Astrocyte (in vitro differentiated cells and primary cell): ENCODE data around the gene MARK2. TPM values are rescaled to one million over a fixed set of nuclear protein-coding genes. Genes with fewer than 3 reads are reported as not detected.

Experiments used
- DNase-seq: peaks from one replicate; pipeline ENCODE4 v3.0.0-alpha.2; 2010; ENCODE audit warnings: low read depth
- FAIRE-seq: peaks from 2 replicates; lab custom pipeline; 2011; peaks lifted over from hg19 to GRCh38; lab: Jason Lieb, UNC
- H2AFZ ChIP-seq: 2 replicates; pipeline ENCODE4 v1.6.0; 2012; ENCODE audit warnings: low read depth, low read length, inconsistent platforms
- H3K27ac ChIP-seq: 2 replicates; pipeline ENCODE4 v1.5.1; 2011; ENCODE audit warnings: low read depth, low read length, inconsistent platforms
- H3K27me3 ChIP-seq: 2 replicates; pipeline ENCODE4 v1.6.0; 2011; ENCODE audit warnings: low read length, inconsistent platforms; ENCODE audit not compliant: insufficient read depth
- H3K36me3 ChIP-seq: 2 replicates; pipeline ENCODE4 v1.5.1; 2011; ENCODE audit warnings: low read length, inconsistent platforms; ENCODE audit not compliant: insufficient read depth
- H3K4me1 ChIP-seq: 2 replicates; pipeline ENCODE4 v1.5.1; 2011; ENCODE audit warnings: low read length, inconsistent platforms; ENCODE audit not compliant: insufficient read depth
- H3K4me2 ChIP-seq: 2 replicates; pipeline ENCODE4 v1.6.0; 2012; ENCODE audit warnings: low read length, inconsistent platforms
- H3K4me3 ChIP-seq: 2 replicates; pipeline ENCODE4 v1.5.1; 2011; ENCODE audit warnings: low read depth, mild to moderate bottlenecking, low read length, inconsistent platforms; ENCODE audit not compliant: insufficient read depth
- H3K79me2 ChIP-seq: 2 replicates; pipeline ENCODE4 v1.6.0; 2012; ENCODE audit warnings: mild to moderate bottlenecking, low read length, inconsistent platforms; ENCODE audit not compliant: insufficient read depth
- H3K9ac ChIP-seq: 2 replicates; pipeline ENCODE4 v1.6.0; 2012; ENCODE audit warnings: mild to moderate bottlenecking, low read length, inconsistent platforms
- H3K9me3 ChIP-seq: 2 replicates; pipeline ENCODE4 v1.5.1; 2012; ENCODE audit warnings: low read depth, mild to moderate bottlenecking, low read length, inconsistent platforms; ENCODE audit not compliant: insufficient read depth
- H4K20me1 ChIP-seq: 2 replicates; pipeline ENCODE4 v1.6.0; 2012; ENCODE audit warnings: low read length, inconsistent platforms; ENCODE audit not compliant: insufficient read depth
- H3K27ac Mint-ChIP-seq: one replicate; pipeline ENCODE4 v1.8.0; 2021; ENCODE audit warnings: mild to moderate bottlenecking, mixed read lengths; ENCODE audit not compliant: unreplicated experiment
- H3K27me3 Mint-ChIP-seq: one replicate; pipeline ENCODE4 v1.8.0; 2021; ENCODE audit warnings: low read depth, mixed read lengths; ENCODE audit not compliant: unreplicated experiment
- H3K36me3 Mint-ChIP-seq: one replicate; pipeline ENCODE4 v1.8.0; 2021; ENCODE audit warnings: low read depth, mixed read lengths; ENCODE audit not compliant: unreplicated experiment
- H3K4me1 Mint-ChIP-seq: one replicate; pipeline ENCODE4 v1.8.0; 2021; ENCODE audit warnings: low read depth, mixed read lengths; ENCODE audit not compliant: unreplicated experiment
- H3K4me3 Mint-ChIP-seq: one replicate; pipeline ENCODE4 v1.8.0; 2021; ENCODE audit warnings: mild to moderate bottlenecking, moderate library complexity, mixed read lengths; ENCODE audit not compliant: unreplicated experiment
- H3K9me3 Mint-ChIP-seq: one replicate; pipeline ENCODE4 v1.8.0; 2021; ENCODE audit warnings: mild to moderate bottlenecking, mixed read lengths; ENCODE audit not compliant: unreplicated experiment
- EZH2 ChIP-seq: IDR thresholded peaks from 2 replicates; pipeline ENCODE4 v1.6.1; 2012; ENCODE audit warnings: mild to moderate bottlenecking, low read length, inconsistent platforms; ENCODE audit not compliant: insufficient read depth
- total RNA-seq: library from RNA; stranded (reverse); gene quantifications from 2 replicates; pipeline ENCODE4 v1.2.1, GENCODE V29; 2021
- TF ChIP-seq, protein P1 (sequence below): IDR thresholded peaks from 2 replicates; pipeline ENCODE4 v1.5.1; 2011; ENCODE audit warnings: low read depth, mild to moderate bottlenecking, inconsistent platforms, low read length, moderate library complexity; ENCODE audit not compliant: insufficient read depth

MARK2 gene
- total RNA-seq, 1 donor from 2014 or later = 38.1 TPM

DNA sequence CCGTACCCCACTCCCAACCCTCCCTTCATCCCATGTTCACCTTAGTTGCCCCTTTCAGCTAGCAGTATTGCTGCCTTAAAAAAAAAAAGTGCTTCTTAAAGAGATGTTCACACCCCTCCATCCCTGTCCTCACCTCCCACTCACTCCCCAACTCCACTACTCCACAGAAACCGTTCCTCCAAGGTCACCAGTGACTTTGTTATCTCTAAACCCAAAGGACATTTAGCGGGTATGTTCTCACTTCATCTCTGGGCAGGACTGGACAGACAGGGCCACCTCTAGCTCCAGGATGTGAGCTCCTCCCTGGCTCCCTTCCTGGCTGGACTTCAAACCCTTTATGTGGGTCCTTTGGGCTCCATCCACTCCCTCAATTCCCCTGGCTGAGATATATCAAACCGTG, 84.4 kb downstream of the MARK2 start:
- Histone ChIP-seq H2AFZ (no peak overlapping the region), H3K4me2 (no peak overlapping the region), H3K4me3 (no peak overlapping the region), H3K36me3 (no peaks in the 10 kb centered on the region), H4K20me1 (no peaks in the 10 kb centered on the region), H3K27me3 (peaks cover 5% of the 10 kb centered on the region), H3K4me1 (peaks cover 14% of the 10 kb centered on the region), H3K9ac (no peak overlapping the region), H3K27ac (no peak overlapping the region), H3K9me3 (no peaks in the 10 kb centered on the region), H3K79me2 (no peaks in the 10 kb centered on the region)
- H3K9me3 Mint-ChIP-seq = no peaks in the 10 kb centered on the region
- H3K27me3 Mint-ChIP-seq = peaks cover 36% of the 10 kb centered on the region
- peaks cover 5% of the 10 kb centered on the region for H3K4me1 Mint-ChIP-seq
- TF ChIP-seq, protein P1, sequence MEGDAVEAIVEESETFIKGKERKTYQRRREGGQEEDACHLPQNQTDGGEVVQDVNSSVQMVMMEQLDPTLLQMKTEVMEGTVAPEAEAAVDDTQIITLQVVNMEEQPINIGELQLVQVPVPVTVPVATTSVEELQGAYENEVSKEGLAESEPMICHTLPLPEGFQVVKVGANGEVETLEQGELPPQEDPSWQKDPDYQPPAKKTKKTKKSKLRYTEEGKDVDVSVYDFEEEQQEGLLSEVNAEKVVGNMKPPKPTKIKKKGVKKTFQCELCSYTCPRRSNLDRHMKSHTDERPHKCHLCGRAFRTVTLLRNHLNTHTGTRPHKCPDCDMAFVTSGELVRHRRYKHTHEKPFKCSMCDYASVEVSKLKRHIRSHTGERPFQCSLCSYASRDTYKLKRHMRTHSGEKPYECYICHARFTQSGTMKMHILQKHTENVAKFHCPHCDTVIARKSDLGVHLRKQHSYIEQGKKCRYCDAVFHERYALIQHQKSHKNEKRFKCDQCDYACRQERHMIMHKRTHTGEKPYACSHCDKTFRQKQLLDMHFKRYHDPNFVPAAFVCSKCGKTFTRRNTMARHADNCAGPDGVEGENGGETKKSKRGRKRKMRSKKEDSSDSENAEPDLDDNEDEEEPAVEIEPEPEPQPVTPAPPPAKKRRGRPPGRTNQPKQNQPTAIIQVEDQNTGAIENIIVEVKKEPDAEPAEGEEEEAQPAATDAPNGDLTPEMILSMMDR = no peak
- TF ChIP-seq EZH2 = no peak
- H3K4me3 Mint-ChIP-seq = peak overlapping the region; percentile 20
- no peaks in the 10 kb centered on the region for H3K36me3 Mint-ChIP-seq
- DNase-seq (no peak), FAIRE-seq (no peak)
- no peak overlapping the region for H3K27ac Mint-ChIP-seq

DNA sequence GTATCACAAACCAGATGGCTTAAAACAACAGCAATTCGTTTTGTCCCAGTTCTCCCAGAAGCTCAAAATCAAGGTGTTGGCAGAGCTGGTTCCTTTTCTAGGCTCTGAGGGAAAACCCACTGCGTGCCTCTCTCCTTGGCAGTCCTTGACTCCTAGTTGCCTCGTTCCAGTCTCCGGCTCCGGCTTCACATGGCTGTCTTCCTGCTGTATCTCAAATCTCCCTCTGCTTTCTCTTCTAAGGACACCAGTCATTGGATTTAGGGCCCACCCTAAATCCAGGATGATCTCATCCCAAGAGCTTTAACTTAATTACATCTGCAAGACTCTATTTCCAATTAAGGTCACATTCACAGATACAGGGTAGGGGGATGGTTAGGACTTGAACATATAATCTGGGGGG, 90.7 kb downstream of the MARK2 start:
- no peaks in the 10 kb centered on the region for H3K9me3 ChIP-seq
- H2AFZ ChIP-seq = no peak overlapping the region
- H3K4me1 ChIP-seq = no peaks in the 10 kb centered on the region
- FAIRE-seq (no peak), DNase-seq (no peak)
- H3K9me3 Mint-ChIP-seq = no peaks in the 10 kb centered on the region
- no peaks in the 10 kb centered on the region for H3K36me3 Mint-ChIP-seq
- H3K4me3 Mint-ChIP-seq = no peak overlapping the region
- no peaks in the 10 kb centered on the region for H3K36me3 ChIP-seq
- H3K79me2 ChIP-seq = no peaks in the 10 kb centered on the region
- no peak overlapping the region for H3K4me2 ChIP-seq
- H3K9ac ChIP-seq = no peak overlapping the region
- H3K27me3 Mint-ChIP-seq = peaks cover 28% of the 10 kb centered on the region
- H3K27ac Mint-ChIP-seq = no peak overlapping the region
- peaks cover 2% of the 10 kb centered on the region for H3K27me3 ChIP-seq
- no peak overlapping the region for H3K27ac ChIP-seq
- H3K4me1 Mint-ChIP-seq = peaks cover 2% of the 10 kb centered on the region
- H3K4me3 ChIP-seq = no peak overlapping the region
- H4K20me1 ChIP-seq = no peaks in the 10 kb centered on the region
- no peak for TF ChIP-seq EZH2
- TF ChIP-seq, protein P1 = no peak

DNA sequence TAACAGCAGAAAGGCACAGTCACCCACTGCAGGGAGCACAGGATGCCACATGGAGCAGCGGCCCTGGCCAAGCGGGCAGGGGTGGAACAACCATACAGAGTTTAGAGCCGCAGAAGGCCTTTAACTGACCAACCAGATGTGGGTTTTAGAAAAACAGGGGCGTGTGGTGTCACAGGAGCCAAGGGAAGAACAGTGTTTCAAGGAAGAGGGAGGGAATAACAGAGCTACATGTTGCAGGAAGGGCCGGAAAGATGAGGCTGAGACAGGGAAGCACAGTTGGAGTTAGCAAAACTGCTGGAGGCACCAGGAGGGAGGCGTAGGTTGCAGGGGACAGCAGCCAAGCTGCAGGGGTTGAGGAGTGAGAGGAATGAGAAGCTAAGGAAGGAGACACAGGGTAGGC, 92.1 kb downstream of the MARK2 start:
- FAIRE-seq = no peak

More for the DNA sequence above, 92.1 kb downstream of the MARK2 start:
- peaks cover 2% of the 10 kb centered on the region for H3K27me3 ChIP-seq
- H3K9me3 Mint-ChIP-seq = no peaks in the 10 kb centered on the region
- H3K36me3 ChIP-seq = no peaks in the 10 kb centered on the region
- peaks cover 3% of the 10 kb centered on the region for H3K4me1 Mint-ChIP-seq
- no peaks in the 10 kb centered on the region for H3K9me3 ChIP-seq
- no peak overlapping the region for H3K27ac ChIP-seq
- no peak overlapping the region for H3K9ac ChIP-seq
- no peak overlapping the region for H2AFZ ChIP-seq
- H3K4me3 Mint-ChIP-seq = no peak overlapping the region
- H3K4me2 ChIP-seq = no peak overlapping the region
- H3K36me3 Mint-ChIP-seq = no peaks in the 10 kb centered on the region
- H3K27ac Mint-ChIP-seq = no peak overlapping the region
- no peaks in the 10 kb centered on the region for H3K79me2 ChIP-seq
- H4K20me1 ChIP-seq = no peaks in the 10 kb centered on the region
- no peak overlapping the region for H3K4me3 ChIP-seq
- peaks cover 24% of the 10 kb centered on the region for H3K27me3 Mint-ChIP-seq
- DNase-seq = no peak
- no peaks in the 10 kb centered on the region for H3K4me1 ChIP-seq
- TF ChIP-seq EZH2 = no peak
- TF ChIP-seq, protein P1 = no peak
